Right cardiac atrium (tissue), 5 donors: Measurements from ENCODE around the gene H6PD. TPM values are rescaled to one million over a fixed set of nuclear protein-coding genes. Genes with fewer than 3 reads are reported as not detected.

ENCODE experiments used
- ATAC-seq, 2 donors: fragments of 200-7000 bp; cut with Tn5 transposase; one replicate each; pipeline versions ENCODE4 v1.8.0 to v1.9.1; 2020; ENCODE audit warnings: moderate library complexity in 2 of 2, mild to moderate bottlenecking in 1 of 2
- DNase-seq, 3 donors: peaks; one replicate each; pipeline ENCODE4 v3.0.0-alpha.2; 2020
- H3K27ac ChIP-seq: one replicate; pipeline ENCODE4 v1.5.1; 2013; ENCODE audit warnings: mild to moderate bottlenecking, low read length, control low read depth, moderate library complexity
- H3K27me3 ChIP-seq: one replicate; pipeline ENCODE4 v1.6.1; 2013; ENCODE audit not compliant: control insufficient read depth, insufficient read depth
- H3K4me1 ChIP-seq: one replicate; pipeline ENCODE4 v1.6.1; 2013; ENCODE audit warnings: low read length; ENCODE audit not compliant: control insufficient read depth, insufficient read depth
- H3K4me3 ChIP-seq: one replicate; pipeline ENCODE4 v1.5.1; 2013; ENCODE audit warnings: low read length, control low read depth
- H3K9me3 ChIP-seq: one replicate; pipeline ENCODE4 v1.6.1; 2013; ENCODE audit warnings: low read length; ENCODE audit not compliant: control insufficient read depth
- WGBS: extraction: QIAGEN DNeasy Blood & Tissue Kit; methylation state at CpG from one replicate; pipeline ENCODE4 v1.1.7; 2013; 5-methylcytosine and 5-hydroxymethylcytosine counted together
- intact Hi-C, 4 donors: fragments of 100-400 bp; cut with DNase I; formaldehyde crosslinking; loops; one replicate each; pipeline versions ENCODE4 v1.11.0 to v1.14.0; 2022 to 2023
- polyA plus RNA-seq: library from polyadenylated mRNA; stranded (reverse); fragments of 200-250 nt; gene quantifications from one replicate; pipeline ENCODE4 v1.2.3, GENCODE V29; 2013
- total RNA-seq, 4 donors: library from RNA; stranded (reverse); fragmentation: NEBNext Ultra II Directional; extraction: Animal tissue kit (Norgen Biotek cat#: 25700); gene quantifications; one replicate each; pipeline ENCODE4 v1.2.1, GENCODE V29; 2021
- donor health status: healthy with polysubstance abuse.
- donor health status: DM: no; HTN: yes; CAD: no.
- donor health status: DM: no; HTN: no; CAD: no.
- donor health status: DM: no; HTN: yes; CAD: no; lungs with severe emphysema.
- donor health status: DM: yes; HTN: yes; CAD: no.

H6PD gene
- total and polyA plus RNA-seq, 5 donors = 27.0 to 39.8 (median 33.5) TPM

DNA sequence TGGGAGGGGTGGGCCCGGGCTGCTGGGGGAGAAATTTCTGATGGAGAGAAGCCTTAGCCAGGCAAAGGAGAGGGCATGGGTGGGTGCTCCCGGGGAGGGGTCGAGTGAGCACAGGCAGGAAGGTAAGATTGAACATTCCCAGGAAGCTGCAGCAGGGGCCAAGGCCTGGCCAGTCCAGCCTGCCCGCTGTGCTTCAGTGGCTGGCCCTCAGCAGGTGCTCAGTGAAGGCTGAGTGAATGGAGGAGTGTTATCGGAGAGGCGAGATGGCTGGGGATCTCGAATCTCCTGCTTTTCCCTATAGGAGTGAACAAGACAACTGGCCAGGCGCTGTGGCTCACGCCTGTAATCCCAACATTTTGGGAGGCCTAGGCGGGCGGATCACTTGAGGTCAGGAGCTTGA lies 79.0 kb downstream of the H6PD start:
- DNase-seq (peak in 1 of 3 donors; percentile 23), ATAC-seq (no peak)
- Histone ChIP-seq H3K9me3 (no peaks in the 10 kb centered on the region), H3K27me3 (no peaks in the 10 kb centered on the region), H3K27ac (no peak overlapping the region), H3K4me1 (no peaks in the 10 kb centered on the region), H3K4me3 (no peak overlapping the region)
- WGBS = 91% methylated on average over 11 of the region's 11 CpGs
- intact Hi-C loops = no loop called here

DNA sequence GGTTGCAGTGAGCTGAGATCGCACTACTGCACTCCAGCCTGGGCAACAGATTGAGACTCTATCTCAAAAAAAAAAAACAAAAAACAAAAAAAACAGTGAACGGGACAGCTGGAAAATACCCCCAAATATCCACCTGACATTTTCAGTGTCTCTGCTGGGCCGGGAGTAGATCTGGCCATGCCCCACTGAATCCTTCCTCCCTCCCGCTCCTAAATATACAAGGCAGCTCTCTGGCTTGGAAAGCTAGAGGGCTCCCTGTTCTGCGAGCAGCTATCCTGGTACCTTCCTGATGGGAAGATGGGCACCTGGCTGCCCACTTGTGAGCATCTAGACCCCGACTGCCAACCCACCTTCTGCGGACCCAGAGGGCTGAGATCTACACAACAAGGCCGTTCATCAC lies 79.5 kb downstream of the H6PD start:
- Histone ChIP-seq H3K9me3 (no peaks in the 10 kb centered on the region), H3K27ac (no peak overlapping the region), H3K4me1 (no peaks in the 10 kb centered on the region), H3K27me3 (no peaks in the 10 kb centered on the region), H3K4me3 (no peak overlapping the region)
- no peak for ATAC-seq
- 73% methylated on average over 8 of the region's 8 CpGs for WGBS
- peak in 1 of 3 donors; percentile 14 for DNase-seq
- intact Hi-C loops = no loop called here

DNA sequence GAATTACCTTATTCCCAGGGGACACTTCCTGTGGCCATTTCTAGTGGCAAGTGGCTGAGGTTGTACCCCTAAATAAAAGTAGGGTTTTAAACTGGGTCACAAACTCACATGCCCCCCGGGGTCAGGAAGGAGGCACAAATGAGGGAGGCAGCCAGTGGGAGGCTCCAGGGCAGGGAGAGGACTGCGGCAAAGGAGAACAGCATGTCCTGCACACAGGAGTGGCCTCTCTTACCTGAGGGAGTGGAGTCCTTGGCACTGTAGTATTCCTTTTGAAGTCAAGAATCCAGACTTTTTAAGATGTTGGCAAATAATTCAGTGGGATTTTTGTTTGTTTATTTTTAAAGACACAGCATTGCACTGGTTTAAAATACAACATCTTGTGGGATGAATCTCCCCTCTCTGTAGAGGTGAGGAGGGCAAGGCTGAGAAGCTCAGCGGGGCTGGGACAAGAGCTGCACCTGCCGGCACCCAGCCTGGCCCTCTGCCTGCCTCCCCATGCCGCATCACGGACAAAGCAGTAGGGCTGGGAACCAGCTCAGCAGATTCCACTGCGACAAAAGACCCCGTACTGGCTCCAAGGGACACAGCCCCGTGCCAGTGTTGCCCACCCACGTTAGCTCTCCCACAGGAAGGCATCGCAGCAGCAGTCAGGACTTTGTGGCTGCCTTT lies 80.3 kb downstream of the H6PD start:
- H3K27ac ChIP-seq = no peak overlapping the region
- H3K27me3 ChIP-seq = no peaks in the 10 kb centered on the region
- intact Hi-C loops = no loop called here
- no peak for ATAC-seq
- WGBS = 84% methylated on average over 11 of the region's 11 CpGs
- no peak for DNase-seq
- no peaks in the 10 kb centered on the region for H3K9me3 ChIP-seq
- no peaks in the 10 kb centered on the region for H3K4me1 ChIP-seq
- no peak overlapping the region for H3K4me3 ChIP-seq

DNA sequence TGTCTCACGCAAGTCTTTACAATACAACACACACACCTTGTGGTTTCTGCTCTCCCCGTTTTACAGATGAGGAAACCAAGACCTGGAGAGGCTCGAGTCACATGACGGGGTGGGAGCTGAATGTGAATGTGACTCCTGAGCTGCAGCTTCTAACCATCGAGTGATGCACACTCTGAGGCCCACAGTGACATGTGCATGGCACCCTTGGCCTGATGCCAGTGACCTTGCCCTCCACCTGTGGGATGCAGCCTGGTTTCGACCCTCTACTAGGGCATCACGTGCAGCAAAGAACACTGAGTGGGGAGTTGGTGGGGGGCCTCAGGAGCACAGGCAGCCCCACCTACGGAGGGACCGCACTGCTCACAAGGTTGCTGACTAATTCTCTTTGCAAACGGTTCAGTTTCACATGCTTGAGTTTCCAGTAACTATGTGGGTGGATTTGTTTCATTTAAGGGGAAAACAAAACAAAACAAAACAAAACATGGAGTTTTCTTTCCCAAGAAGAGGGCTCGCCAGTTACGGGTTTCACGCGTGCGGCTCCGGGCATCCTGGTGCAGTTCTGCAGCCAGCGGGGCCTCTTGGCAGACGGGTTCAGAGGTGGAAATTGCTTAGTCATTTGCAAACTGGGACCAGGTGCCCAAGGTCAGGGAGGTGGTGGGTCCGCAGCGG lies 81.0 kb downstream of the H6PD start:
- Histone ChIP-seq H3K27ac (no peak overlapping the region), H3K4me1 (peaks cover 5% of the 10 kb centered on the region), H3K4me3 (no peak overlapping the region), H3K9me3 (no peaks in the 10 kb centered on the region), H3K27me3 (no peaks in the 10 kb centered on the region)
- ATAC-seq (no peak), DNase-seq (peak in 1 of 3 donors; percentile 51)
- WGBS = 79% methylated on average over 20 of the region's 20 CpGs
- intact Hi-C loops = no loop called here

DNA sequence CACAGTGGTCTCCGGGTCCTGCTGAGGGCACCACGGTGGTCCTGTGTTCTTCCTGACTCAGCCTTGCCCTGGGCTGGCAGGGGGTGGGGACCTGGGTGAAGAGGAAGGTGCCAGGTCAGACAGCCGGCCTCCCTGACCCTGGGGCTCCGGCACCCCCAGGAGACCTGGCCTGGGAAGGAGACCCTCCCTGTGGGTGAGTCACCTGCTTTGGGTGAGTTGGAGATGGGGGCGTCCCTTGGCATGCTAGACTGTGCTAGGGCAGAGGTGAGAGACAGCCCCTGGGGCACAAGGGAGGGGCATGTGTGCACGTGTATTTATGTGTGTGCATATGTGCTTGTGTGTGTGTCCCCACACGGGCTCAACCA lies 81.5 kb downstream of the H6PD start:
- Histone ChIP-seq H3K27ac (no peak overlapping the region), H3K9me3 (no peaks in the 10 kb centered on the region), H3K27me3 (no peaks in the 10 kb centered on the region), H3K4me3 (no peak overlapping the region), H3K4me1 (peaks cover 5% of the 10 kb centered on the region)
- intact Hi-C loops = no loop called here
- DNase-seq (no peak), ATAC-seq (no peak)
- WGBS = 82% methylated on average over 7 of the region's 7 CpGs

DNA sequence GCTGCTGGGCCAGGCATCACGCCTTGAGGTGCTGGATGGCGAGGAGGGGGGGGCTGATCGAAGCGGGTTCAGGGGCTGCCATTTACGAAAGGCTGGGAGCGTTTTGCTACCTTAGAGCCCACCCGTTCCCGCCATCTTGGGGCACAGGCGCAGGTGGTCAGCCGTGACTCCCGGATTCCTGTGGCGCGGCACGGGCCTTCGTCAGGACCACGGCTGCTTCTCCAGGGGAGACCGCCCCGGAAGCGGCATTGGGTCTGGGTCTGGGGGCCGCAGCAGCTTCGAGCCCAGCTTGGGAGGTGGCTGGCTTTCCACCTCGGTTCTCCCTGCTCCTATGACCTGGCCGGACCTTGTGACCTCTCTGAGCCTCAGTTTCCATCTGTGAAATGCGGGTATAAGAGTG lies 81.9 kb downstream of the H6PD start:
- H3K9me3 ChIP-seq = no peaks in the 10 kb centered on the region
- no peak overlapping the region for H3K27ac ChIP-seq
- no peak for ATAC-seq
- intact Hi-C loops = no loop called here
- H3K4me1 ChIP-seq = peaks cover 5% of the 10 kb centered on the region
- H3K4me3 ChIP-seq = no peak overlapping the region
- WGBS = 96% methylated on average over 24 of the region's 24 CpGs
- DNase-seq = peak in 1 of 3 donors; percentile 61
- H3K27me3 ChIP-seq = no peaks in the 10 kb centered on the region

DNA sequence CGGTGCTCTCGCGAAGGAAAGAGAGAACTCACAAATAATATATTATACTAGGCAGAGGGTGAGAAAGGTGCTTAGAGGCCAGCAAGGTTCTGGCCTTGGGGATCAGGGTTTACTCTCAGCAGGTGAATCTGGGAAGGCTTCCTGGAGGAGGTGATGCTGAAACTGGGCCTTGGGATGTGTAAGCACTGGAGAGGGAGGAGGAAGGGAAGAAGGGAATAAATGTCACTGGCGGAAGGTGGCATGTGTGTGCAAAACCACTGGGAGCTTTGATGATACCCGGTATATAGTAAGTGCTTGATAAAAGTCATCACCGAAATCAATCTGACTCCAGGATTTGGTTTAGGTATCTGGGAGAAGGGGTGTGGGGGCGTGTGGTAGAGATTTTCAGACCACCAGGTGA lies 82.5 kb downstream of the H6PD start:
- intact Hi-C loops = no loop called here
- H3K27me3 ChIP-seq = no peaks in the 10 kb centered on the region
- ATAC-seq (no peak), DNase-seq (no peak)
- H3K27ac ChIP-seq = no peak overlapping the region
- H3K4me1 ChIP-seq = peaks cover 6% of the 10 kb centered on the region
- H3K4me3 ChIP-seq = no peak overlapping the region
- no peaks in the 10 kb centered on the region for H3K9me3 ChIP-seq
- 94% methylated on average over 7 of the region's 7 CpGs for WGBS

DNA sequence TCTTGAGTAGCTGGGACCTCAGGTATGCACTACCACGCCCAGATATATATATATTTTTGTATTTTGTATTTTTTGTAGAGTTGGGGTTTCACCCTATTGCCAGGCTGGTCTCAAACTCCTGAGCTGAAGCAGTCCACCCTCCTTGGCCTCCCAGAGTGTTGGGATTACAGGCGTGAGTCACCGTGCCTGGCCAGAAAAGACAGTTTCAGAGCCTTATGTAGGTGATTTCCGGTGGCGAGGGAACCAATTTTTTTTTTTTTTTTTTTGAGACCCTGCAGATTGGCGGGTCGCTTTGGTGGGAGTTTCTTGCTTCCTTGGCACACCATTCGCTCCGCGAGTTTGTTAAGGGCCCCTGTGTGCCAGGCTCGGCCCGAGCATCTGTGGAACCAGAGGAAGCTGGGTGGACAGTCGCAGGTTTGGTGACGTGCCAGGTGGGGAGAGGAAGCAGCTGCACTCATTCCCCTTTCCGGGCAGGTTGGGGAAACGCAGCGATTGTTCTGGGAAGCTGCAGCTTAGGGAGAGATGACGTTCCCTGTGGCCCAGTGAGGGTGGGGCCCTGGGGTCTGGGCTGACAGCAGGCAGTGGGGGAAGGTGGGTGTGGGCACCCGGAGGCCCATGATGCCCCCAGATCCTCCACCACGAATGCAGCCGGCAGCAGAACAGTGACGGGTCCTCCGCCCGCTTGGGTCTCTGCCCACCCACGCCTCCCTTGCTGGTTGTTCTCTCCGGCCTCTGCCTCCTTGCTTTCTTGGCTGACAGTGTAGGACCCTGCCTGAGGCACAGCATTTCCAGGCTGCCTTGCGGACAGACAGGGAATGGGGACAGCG lies 83.2 kb downstream of the H6PD start:
- intact Hi-C loops = no loop called here
- Histone ChIP-seq H3K4me1 (peaks cover 11% of the 10 kb centered on the region), H3K27ac (no peak overlapping the region), H3K27me3 (no peaks in the 10 kb centered on the region), H3K9me3 (no peaks in the 10 kb centered on the region), H3K4me3 (no peak overlapping the region)
- DNase-seq = peak in 2 of 3 donors; percentile 53 to 77
- peak; percentile 6 to 16 for ATAC-seq
- WGBS = 45% methylated on average over 28 of the region's 28 CpGs

DNA sequence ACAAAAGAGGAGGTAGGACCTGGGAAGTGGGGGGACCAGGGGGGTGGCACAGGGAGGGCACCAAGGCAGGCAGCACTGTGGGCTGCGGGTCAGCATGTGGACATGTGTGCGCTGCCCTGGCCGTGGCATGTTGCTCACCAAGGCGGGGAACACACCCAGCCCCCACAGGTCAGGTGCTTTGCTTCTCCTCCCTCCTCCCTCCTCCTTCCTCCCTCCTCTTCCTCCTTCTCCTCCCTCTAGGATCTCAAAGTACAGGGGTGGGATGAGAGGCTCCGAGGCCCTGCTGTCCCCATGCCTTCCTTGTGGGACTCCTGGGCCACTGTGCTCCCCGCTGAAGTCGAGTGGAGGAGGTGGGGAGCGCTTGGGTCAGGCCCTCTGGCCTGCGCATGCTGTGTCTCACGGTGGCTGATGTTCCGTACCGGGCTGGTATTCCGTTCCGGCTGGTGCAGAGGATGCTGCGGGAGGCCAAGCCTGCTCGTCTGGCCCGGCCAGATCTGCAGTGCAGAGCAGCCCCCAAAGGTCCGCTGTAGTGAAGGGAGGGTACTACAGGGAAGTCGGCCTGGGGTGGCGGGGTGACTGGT lies 84.7 kb downstream of the H6PD start:
- no peak for ATAC-seq
- Histone ChIP-seq H3K4me1 (peaks cover 11% of the 10 kb centered on the region), H3K27ac (no peak overlapping the region), H3K9me3 (no peaks in the 10 kb centered on the region), H3K27me3 (no peaks in the 10 kb centered on the region), H3K4me3 (no peak overlapping the region)
- 93% methylated on average over 20 of the region's 20 CpGs for WGBS
- intact Hi-C loops = no loop called here
- no peak for DNase-seq

DNA sequence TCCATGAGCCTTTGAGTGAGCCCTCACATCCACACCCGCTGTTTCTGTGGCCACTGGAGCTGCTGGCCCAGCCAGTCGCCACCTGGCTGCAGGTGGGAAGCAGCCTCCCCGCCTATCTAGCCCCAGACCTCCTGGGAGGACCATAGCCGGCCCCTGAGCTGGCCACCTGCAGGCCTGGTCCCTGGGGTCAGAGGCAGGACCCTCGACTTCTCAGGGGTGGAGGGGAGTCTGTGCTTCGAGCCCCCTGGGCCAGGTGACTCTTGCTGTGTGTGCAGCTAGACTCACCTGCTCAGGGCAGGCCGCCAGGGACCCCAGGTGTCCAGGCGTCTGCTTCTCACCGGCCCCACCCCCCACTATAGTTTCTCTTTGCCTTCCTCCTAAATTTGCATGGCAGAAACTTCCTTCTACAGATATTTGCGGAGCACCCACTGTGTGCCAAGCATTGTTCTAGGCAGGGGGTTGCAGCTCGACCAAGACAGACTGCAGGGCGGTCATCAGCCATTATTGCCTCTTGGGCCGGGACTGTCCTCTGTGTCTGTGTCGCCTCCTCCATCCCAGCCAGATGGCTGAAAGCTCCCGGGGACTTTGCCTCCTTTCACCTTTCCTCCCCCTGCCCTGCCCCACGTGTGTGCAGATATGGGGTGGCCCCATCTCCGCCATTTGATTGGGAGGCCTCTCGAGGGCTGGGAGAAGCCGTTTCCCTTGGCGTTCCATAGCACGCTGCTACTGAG lies 85.4 kb downstream of the H6PD start:
- intact Hi-C loops = no loop called here

More for the DNA sequence above, 85.4 kb downstream of the H6PD start:
- Histone ChIP-seq H3K4me1 (peaks cover 11% of the 10 kb centered on the region), H3K27ac (no peak overlapping the region), H3K4me3 (no peak overlapping the region), H3K27me3 (no peaks in the 10 kb centered on the region), H3K9me3 (no peaks in the 10 kb centered on the region)
- no peak for ATAC-seq
- no peak for DNase-seq
- WGBS = 82% methylated on average over 21 of the region's 21 CpGs
